Neural cell (in vitro differentiated cells): Measurements from ENCODE around the gene RASGRP2.

ENCODE experiments used
- POLR2AphosphoS5 ChIP-seq: IDR thresholded peaks from 2 replicates; pipeline ENCODE4 v1.6.1; 2012
- TF ChIP-seq, protein P1 (sequence below): fragments of 450-650 bp; IDR thresholded peaks from 2 replicates; pipeline ENCODE4 v1.5.1; 2014; ENCODE audit warnings: antibody characterized with exemption, mild to moderate bottlenecking, moderate library complexity; ENCODE audit not compliant: poor library complexity, severe bottlenecking
- TF ChIP-seq, protein P2 (sequence below): IDR thresholded peaks from 2 replicates; pipeline ENCODE4 v1.6.1; 2012; ENCODE audit warnings: borderline replicate concordance

- no peak for TF ChIP-seq POLR2AphosphoS5
- TF ChIP-seq, protein P1, sequence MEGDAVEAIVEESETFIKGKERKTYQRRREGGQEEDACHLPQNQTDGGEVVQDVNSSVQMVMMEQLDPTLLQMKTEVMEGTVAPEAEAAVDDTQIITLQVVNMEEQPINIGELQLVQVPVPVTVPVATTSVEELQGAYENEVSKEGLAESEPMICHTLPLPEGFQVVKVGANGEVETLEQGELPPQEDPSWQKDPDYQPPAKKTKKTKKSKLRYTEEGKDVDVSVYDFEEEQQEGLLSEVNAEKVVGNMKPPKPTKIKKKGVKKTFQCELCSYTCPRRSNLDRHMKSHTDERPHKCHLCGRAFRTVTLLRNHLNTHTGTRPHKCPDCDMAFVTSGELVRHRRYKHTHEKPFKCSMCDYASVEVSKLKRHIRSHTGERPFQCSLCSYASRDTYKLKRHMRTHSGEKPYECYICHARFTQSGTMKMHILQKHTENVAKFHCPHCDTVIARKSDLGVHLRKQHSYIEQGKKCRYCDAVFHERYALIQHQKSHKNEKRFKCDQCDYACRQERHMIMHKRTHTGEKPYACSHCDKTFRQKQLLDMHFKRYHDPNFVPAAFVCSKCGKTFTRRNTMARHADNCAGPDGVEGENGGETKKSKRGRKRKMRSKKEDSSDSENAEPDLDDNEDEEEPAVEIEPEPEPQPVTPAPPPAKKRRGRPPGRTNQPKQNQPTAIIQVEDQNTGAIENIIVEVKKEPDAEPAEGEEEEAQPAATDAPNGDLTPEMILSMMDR, result no peak
- TF ChIP-seq, protein P2, sequence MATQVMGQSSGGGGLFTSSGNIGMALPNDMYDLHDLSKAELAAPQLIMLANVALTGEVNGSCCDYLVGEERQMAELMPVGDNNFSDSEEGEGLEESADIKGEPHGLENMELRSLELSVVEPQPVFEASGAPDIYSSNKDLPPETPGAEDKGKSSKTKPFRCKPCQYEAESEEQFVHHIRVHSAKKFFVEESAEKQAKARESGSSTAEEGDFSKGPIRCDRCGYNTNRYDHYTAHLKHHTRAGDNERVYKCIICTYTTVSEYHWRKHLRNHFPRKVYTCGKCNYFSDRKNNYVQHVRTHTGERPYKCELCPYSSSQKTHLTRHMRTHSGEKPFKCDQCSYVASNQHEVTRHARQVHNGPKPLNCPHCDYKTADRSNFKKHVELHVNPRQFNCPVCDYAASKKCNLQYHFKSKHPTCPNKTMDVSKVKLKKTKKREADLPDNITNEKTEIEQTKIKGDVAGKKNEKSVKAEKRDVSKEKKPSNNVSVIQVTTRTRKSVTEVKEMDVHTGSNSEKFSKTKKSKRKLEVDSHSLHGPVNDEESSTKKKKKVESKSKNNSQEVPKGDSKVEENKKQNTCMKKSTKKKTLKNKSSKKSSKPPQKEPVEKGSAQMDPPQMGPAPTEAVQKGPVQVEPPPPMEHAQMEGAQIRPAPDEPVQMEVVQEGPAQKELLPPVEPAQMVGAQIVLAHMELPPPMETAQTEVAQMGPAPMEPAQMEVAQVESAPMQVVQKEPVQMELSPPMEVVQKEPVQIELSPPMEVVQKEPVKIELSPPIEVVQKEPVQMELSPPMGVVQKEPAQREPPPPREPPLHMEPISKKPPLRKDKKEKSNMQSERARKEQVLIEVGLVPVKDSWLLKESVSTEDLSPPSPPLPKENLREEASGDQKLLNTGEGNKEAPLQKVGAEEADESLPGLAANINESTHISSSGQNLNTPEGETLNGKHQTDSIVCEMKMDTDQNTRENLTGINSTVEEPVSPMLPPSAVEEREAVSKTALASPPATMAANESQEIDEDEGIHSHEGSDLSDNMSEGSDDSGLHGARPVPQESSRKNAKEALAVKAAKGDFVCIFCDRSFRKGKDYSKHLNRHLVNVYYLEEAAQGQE, result no peak
Measured at GRCh38 chr11:64757549-64758329, 13.8 kb upstream of the RASGRP2 start.
